ENCODE measurements around the gene FAIM2.

The FAIM2 gene

DNA sequence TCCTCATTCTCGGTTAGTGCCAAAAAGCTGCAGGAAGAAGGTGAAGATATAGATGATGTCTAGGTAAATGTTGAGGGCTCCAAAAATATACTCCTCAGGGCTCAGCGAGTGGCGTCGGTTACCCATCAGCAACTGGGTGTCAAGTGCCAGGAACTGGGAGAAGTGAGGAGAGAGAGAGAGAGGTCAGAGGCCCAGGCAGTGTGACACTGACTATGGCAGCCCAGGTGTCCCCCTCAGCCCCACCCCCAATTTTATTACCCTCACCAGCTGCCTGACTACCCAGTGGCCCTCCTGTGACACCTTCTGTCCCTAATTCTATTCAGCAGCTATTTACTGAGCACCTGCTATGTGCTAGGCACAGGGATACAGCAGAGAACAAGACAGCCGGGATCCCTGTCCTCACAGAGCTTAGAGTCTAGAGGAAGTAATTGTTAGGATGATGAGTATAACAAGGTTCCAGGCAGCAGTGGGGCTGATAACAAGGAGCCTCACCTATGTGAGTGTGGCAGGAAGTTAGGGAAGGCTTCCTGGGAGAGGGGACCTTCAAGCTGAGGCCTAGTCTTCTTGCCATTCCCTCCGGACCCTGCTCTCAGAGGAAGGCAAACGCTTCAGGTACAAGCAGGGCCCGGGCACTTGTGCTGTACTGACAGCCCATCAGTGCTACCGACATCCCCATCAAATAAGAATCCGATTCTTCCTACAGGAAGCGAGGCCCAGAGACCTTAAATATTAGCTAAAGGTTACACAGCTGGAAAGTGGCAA is 33.0 kb downstream of the FAIM2 start:
- no peaks in the 10 kb centered on the region for H3K4me1 ChIP-seq (ENCODE audit: control insufficient read depth, insufficient read depth, low read length)
- H3K9me3 ChIP-seq (ENCODE audit: control insufficient read depth, insufficient read depth, low read length) = no peaks in the 10 kb centered on the region
- H3K9ac ChIP-seq (ENCODE audit: low read depth, low read length) = no peak overlapping the region
- no peaks in the 10 kb centered on the region for H3K27me3 ChIP-seq (ENCODE audit: control insufficient read depth, insufficient read depth, low read length)
- H3K36me3 ChIP-seq (ENCODE audit: control insufficient read depth, insufficient read depth, low read length) = no peaks in the 10 kb centered on the region
- no peak overlapping the region for H3K4me3 ChIP-seq (ENCODE audit: low read depth, low read length)

DNA sequence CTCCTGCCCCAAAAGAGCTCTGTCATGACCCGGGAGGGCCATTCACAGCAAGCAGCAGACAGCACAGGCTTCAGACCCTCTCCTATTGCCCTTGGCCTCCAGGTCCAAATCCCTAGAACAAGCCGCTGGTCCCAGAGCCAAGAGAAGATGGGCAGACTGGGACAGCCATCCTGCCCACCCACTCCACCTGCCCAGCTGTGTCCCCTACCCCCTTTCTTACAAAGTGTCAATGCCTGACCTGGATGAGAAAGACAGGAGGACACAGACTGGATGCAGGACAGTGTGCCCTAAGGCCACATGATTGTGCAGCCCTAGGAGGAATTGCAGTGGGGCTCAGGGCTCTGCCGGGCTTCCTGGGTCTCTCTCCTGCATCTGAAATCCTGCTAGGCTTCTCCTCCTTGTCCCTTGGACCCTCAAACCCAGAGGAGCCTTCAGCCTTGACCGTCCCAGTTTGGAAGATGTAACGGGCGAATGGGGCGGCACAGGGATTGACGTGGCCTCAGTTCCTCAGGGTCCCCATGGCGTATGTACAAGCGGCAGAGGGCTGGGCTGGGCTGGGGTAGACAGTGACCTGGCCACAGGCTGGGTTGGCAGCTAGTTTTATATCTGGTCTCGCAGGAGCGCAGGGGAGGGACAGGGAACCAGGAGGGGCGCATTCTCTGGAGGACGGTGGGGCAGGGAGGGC is 33.7 kb downstream of the FAIM2 start:
- Histone ChIP-seq H3K27me3 (ENCODE audit: control insufficient read depth, insufficient read depth, low read length) (no peaks in the 10 kb centered on the region), H3K9me3 (ENCODE audit: control insufficient read depth, insufficient read depth, low read length) (no peaks in the 10 kb centered on the region), H3K4me1 (ENCODE audit: control insufficient read depth, insufficient read depth, low read length) (no peaks in the 10 kb centered on the region), H3K9ac (ENCODE audit: low read depth, low read length) (no peak overlapping the region), H3K36me3 (ENCODE audit: control insufficient read depth, insufficient read depth, low read length) (no peaks in the 10 kb centered on the region), H3K4me3 (ENCODE audit: low read depth, low read length) (no peak overlapping the region)

DNA sequence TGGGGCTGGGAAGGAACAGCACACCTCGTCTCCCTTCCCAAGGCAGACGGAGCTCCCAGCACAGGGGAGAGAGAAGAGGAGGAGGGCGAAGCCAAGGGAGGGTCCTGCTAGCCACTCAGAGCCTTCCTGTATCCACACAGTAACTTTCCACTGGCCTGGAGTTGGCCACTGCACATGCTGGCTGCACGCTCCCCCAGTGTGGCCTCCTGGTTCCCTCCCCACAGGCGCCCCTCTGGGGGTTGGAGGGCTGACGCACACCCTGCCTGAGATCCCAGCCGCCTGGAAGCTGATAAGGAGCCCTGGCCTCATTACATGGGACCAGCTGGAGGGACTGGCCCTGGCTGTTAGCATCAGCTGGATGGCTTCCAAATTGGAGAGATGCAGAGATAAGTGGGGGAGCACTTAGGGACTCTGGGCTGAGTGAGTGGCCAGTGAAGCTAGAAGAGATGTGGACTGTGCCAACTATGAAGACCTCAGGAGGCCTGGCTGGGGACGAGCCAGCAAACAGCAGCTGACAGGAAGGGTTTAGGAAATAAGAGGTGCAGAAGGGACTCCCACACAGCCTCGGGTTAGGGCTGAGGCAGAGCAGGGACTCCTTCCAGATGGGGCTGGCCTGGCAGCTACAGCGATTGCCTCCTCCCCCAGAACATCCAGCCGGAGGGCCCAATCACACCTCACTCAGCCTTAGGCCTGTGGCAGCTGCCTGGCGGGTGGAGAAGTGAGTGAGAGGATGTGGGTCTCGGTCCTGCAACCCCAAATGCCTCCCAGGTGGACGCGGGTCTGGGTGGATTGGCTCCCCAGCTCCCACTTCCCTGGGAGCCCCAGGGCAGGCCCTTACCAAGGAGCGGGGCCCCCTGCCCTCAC is 34.5 kb downstream of the FAIM2 start:
- Histone ChIP-seq H3K4me3 (ENCODE audit: low read depth, low read length) (no peak overlapping the region), H3K9ac (ENCODE audit: low read depth, low read length) (no peak overlapping the region), H3K27me3 (ENCODE audit: control insufficient read depth, insufficient read depth, low read length) (no peaks in the 10 kb centered on the region), H3K4me1 (ENCODE audit: control insufficient read depth, insufficient read depth, low read length) (no peaks in the 10 kb centered on the region), H3K36me3 (ENCODE audit: control insufficient read depth, insufficient read depth, low read length) (no peaks in the 10 kb centered on the region), H3K9me3 (ENCODE audit: control insufficient read depth, insufficient read depth, low read length) (no peaks in the 10 kb centered on the region)

DNA sequence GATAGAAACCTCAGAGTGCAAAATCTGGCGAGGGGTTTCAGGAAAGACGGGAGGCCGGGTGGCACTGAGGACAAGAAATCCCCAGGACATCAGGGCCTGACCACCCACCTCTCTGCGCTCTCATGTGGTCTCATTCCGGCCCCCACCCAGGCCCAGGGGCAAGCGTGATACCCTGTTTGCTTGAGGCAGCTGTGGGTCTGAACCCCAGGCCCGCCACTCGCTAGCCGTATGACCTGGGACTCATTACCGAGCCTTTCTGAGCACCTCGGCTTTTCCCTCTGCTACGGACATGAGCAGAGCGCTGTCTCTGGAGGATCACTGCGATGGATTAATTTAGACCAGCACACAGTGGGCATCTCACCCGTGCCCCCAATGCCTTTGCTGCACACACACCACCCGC is 35.3 kb downstream of the FAIM2 start:
- Histone ChIP-seq H3K36me3 (ENCODE audit: control insufficient read depth, insufficient read depth, low read length) (no peaks in the 10 kb centered on the region), H3K4me1 (ENCODE audit: control insufficient read depth, insufficient read depth, low read length) (no peaks in the 10 kb centered on the region), H3K27me3 (ENCODE audit: control insufficient read depth, insufficient read depth, low read length) (no peaks in the 10 kb centered on the region), H3K9ac (ENCODE audit: low read depth, low read length) (no peak overlapping the region), H3K9me3 (ENCODE audit: control insufficient read depth, insufficient read depth, low read length) (no peaks in the 10 kb centered on the region), H3K4me3 (ENCODE audit: low read depth, low read length) (no peak overlapping the region)

DNA sequence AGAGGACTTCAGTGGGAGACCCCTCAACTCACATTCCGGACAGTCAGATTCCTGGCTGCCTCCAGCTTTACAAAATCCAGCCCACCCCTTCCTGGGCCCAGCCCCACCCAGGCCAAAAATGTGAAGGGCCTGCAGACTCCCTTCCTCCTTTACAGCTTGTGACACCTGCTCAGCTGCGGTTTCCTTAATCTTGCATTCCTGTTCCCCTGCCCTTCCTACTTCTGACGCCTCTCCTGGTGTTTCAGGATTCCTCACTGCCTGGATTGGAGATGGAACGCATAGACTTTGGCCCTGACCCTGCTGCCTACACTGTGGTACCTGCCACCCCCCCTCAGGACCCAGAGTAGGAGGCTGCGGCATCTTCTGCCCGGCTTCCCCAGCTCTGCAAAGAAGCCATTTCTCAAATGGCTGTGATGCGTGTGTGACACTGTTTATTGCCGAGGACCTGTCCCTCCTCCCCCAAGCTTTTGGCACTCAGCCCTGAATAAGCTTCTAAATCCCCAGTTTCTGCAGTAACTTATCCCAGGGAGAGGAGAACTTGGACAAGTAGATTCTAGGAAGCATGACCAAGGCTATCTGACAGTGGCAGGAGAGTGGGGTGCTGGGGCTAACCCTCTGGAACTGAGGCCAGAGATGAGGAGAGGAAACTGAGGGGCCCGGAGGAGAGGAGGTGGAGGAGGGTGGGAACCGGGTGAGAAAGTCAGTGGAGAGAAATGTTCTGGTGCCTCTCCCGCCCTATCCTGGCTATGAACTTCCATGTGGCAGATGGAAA is 35.9 kb downstream of the FAIM2 start:
- H3K4me3 ChIP-seq (ENCODE audit: low read depth, low read length) = no peak overlapping the region
- H3K27me3 ChIP-seq (ENCODE audit: control insufficient read depth, insufficient read depth, low read length) = no peaks in the 10 kb centered on the region
- no peaks in the 10 kb centered on the region for H3K9me3 ChIP-seq (ENCODE audit: control insufficient read depth, insufficient read depth, low read length)
- no peak overlapping the region for H3K9ac ChIP-seq (ENCODE audit: low read depth, low read length)
- no peaks in the 10 kb centered on the region for H3K36me3 ChIP-seq (ENCODE audit: control insufficient read depth, insufficient read depth, low read length)
- no peaks in the 10 kb centered on the region for H3K4me1 ChIP-seq (ENCODE audit: control insufficient read depth, insufficient read depth, low read length)

DNA sequence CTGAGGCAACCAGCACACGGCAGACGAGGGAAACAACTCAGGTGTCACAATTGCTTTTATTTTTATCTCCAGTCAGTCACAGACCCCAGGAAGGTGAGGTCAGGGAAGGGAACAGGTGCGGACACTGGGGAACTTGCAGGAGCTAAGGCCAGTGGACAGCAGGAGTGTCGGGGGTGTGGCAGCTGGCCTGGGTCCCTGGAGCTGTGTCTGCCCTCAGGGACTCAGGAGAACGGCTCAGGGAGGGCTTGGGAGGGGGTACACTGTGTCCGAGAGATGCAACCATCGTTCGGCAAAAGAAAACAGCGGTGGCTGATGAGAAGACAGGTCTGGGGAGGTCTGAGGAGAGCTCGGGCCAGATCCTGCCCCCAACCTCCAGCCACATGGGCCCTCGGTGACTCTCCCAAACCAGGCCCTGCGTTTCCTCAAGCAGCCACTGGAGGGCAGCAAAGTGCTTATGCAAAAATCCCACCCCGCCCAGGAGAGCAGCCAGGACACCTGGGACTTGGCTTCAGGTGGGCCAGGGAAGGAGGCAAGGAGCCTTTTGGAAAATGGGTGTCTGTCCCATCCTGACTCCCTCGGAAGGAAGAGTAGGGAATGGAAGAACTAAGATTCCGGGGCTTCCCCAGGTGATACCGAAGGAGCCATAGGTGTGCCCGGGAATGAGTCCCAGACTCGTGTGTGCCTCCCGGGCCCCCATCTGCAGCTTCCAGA is 36.7 kb downstream of the FAIM2 start:
- Histone ChIP-seq H3K9me3 (ENCODE audit: control insufficient read depth, insufficient read depth, low read length) (no peaks in the 10 kb centered on the region), H3K27me3 (ENCODE audit: control insufficient read depth, insufficient read depth, low read length) (no peaks in the 10 kb centered on the region), H3K9ac (ENCODE audit: low read depth, low read length) (no peak overlapping the region), H3K4me1 (ENCODE audit: control insufficient read depth, insufficient read depth, low read length) (no peaks in the 10 kb centered on the region), H3K4me3 (ENCODE audit: low read depth, low read length) (no peak overlapping the region), H3K36me3 (ENCODE audit: control insufficient read depth, insufficient read depth, low read length) (no peaks in the 10 kb centered on the region)

DNA sequence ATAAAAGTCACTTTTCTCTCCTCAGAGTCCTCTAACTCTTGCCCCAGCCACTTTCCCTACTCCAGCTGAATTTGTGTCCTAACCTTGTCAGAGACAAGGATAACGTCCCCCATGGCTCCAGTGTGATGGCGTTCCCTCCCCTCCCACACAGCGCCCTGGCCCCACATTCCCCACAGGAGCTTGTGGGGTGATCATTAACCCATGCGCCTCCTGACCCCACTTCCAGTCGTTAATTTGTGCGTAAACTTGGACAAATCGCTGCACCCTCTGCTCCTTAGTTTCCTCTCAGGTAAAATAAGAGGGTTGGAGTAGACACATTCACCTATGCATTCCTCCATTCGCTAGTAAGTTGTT is 37.9 kb downstream of the FAIM2 start:
- no peak overlapping the region for H3K9ac ChIP-seq (ENCODE audit: low read depth, low read length)
- H3K4me1 ChIP-seq (ENCODE audit: control insufficient read depth, insufficient read depth, low read length) = no peaks in the 10 kb centered on the region
- no peaks in the 10 kb centered on the region for H3K36me3 ChIP-seq (ENCODE audit: control insufficient read depth, insufficient read depth, low read length)
- H3K4me3 ChIP-seq (ENCODE audit: low read depth, low read length) = no peak overlapping the region
- no peaks in the 10 kb centered on the region for H3K27me3 ChIP-seq (ENCODE audit: control insufficient read depth, insufficient read depth, low read length)
- H3K9me3 ChIP-seq (ENCODE audit: control insufficient read depth, insufficient read depth, low read length) = no peaks in the 10 kb centered on the region

DNA sequence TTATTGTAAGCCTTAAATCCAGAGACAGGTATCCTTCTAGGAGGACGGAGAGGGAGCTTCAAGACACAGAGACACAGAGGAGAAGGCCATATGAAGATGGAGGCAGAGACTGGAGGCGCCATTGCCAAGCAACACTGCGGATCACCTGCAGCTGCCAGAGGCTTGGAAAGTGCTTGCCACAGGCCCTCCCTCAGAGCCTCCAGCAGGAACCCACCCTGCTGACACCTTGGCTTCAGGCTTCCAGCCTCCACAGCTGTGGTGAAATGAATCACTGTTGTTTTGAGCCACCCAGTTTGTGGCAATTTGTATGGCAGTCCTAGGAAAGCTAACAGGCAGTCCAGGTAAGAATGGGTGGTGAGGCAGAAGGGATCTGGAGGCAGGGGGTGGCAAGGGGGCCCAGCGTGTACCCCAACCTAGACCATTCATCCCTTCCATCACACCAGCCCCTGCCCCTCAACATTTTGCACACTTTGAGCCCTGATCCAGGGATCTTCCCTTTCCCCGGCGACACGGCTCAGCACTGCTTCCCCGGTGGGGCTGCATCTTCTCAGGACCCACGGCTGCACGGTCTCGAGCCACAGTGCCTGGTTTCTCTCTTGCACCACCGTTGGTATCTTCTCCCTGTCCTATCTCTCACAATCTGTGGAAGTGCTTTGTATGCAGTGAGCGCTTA is 38.5 kb downstream of the FAIM2 start:
- Histone ChIP-seq H3K36me3 (ENCODE audit: control insufficient read depth, insufficient read depth, low read length) (no peaks in the 10 kb centered on the region), H3K27me3 (ENCODE audit: control insufficient read depth, insufficient read depth, low read length) (no peaks in the 10 kb centered on the region), H3K9me3 (ENCODE audit: control insufficient read depth, insufficient read depth, low read length) (no peaks in the 10 kb centered on the region), H3K9ac (ENCODE audit: low read depth, low read length) (no peak overlapping the region), H3K4me3 (ENCODE audit: low read depth, low read length) (no peak overlapping the region), H3K4me1 (ENCODE audit: control insufficient read depth, insufficient read depth, low read length) (no peaks in the 10 kb centered on the region)

DNA sequence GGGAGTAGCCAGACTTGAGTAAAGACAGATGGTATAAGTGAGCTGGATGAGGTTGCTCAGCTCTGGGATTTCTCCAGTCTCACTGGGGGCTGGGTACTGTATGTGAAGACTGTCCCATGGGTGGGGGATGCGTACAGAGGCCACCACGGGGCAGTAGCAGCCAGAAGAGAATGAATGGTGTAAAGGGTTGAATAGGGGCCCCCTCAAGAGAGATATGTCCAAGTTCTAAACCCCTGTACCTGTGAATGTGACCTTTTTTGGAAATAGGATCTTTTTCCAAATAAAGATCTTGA is 39.0 kb downstream of the FAIM2 start:
- Histone ChIP-seq H3K36me3 (ENCODE audit: control insufficient read depth, insufficient read depth, low read length) (no peaks in the 10 kb centered on the region), H3K27me3 (ENCODE audit: control insufficient read depth, insufficient read depth, low read length) (no peaks in the 10 kb centered on the region), H3K9me3 (ENCODE audit: control insufficient read depth, insufficient read depth, low read length) (no peaks in the 10 kb centered on the region), H3K4me3 (ENCODE audit: low read depth, low read length) (no peak overlapping the region), H3K4me1 (ENCODE audit: control insufficient read depth, insufficient read depth, low read length) (no peaks in the 10 kb centered on the region), H3K9ac (ENCODE audit: low read depth, low read length) (no peak overlapping the region)

DNA sequence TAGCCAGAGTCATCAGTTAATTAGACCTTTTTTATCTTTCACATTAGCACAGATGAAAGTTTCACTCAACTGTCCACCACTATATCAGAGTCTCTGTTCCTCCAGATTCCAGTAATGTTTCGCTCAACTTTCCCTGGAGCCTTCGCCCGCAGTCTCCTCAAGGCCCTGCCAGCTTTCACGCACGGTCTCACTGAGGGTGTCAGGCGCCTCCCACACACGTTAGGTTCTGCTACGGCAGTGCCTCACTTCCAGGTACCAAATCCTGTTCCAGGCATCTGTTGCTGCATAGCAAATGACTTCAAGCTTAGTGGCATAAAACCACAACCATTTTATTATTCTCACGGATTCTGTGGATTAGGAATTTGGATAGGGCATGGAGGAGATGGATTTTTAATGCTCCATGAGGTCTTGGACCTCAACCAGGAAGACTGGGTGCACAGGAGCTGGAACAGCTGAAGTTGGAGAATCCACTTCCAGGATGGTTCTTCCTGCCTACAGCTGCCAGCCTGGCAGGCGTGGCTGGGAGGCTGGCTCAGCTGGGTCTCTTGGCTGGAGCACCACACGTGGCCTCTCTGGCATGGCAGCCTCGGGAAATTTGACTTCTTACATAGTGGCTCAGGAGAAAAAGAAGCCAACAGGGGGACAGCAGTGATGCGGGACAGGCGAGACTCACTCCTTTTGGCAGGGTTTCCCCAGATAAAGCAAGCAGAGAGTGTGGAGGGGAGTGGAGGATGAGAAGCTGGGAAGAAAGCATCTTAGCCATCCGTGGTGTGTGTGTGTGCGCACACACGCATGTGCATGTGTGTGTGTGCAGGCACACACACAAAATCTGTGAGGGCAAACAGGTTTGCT is 39.5 kb downstream of the FAIM2 start:
- Histone ChIP-seq H3K27me3 (ENCODE audit: control insufficient read depth, insufficient read depth, low read length) (no peaks in the 10 kb centered on the region), H3K4me3 (ENCODE audit: low read depth, low read length) (no peak overlapping the region), H3K36me3 (ENCODE audit: control insufficient read depth, insufficient read depth, low read length) (no peaks in the 10 kb centered on the region), H3K9ac (ENCODE audit: low read depth, low read length) (peak overlapping the region; percentile 37), H3K9me3 (ENCODE audit: control insufficient read depth, insufficient read depth, low read length) (no peaks in the 10 kb centered on the region), H3K4me1 (ENCODE audit: control insufficient read depth, insufficient read depth, low read length) (no peaks in the 10 kb centered on the region)
